OCI-LY7 (cell line): ENCODE measurements around the gene IKZF3. TPM values are rescaled to one million over a fixed set of nuclear protein-coding genes. Genes with fewer than 3 reads are reported as not detected.
"Not testable (repeated sequence)": the region's sequence is repeated elsewhere in the genome, so short reads cannot be mapped to it uniquely, and the experiment has no call there.

ENCODE experiments used
- BruUV-seq: library from RNA; stranded (reverse); fragments of 400-500 nt; replicated peaks from 2 replicates; lab custom pipeline; 2021; lab: Mats Ljungman, UMichigan
- CTCF ChIA-PET: fragments of 300-600 bp; sonication (Branson Sonifier 250); formaldehyde crosslinking; loops from one replicate; lab custom pipeline; 2022; ENCODE audit warnings: antibody characterized with exemption; ENCODE audit not compliant: unreplicated experiment; lab: Charles Lee
- POLR2A ChIA-PET: fragments of 300-600 bp; sonication (Branson Sonifier 250); formaldehyde crosslinking; loops from one replicate; lab custom pipeline; 2022; ENCODE audit warnings: antibody characterized with exemption; lab: Charles Lee
- DNase-seq: peaks from one replicate; pipeline ENCODE4 v3.0.0-alpha.2; 2015; ENCODE audit warnings: low spot score
- H2AFZ ChIP-seq: fragments of 200-600 bp; sonication (generic), shearing (Covaris generic); 2 replicates; pipeline ENCODE4 v1.6.1; 2014; ENCODE audit warnings: mild to moderate bottlenecking, antibody characterized with exemption, low read length, moderate library complexity
- H3K27ac ChIP-seq: fragments of 200-600 bp; sonication (generic); 2 replicates; pipeline ENCODE4 v1.5.1; 2014; ENCODE audit warnings: mixed run types, low read depth, mild to moderate bottlenecking, moderate library complexity, low read length, inconsistent platforms; ENCODE audit not compliant: poor library complexity, severe bottlenecking
- H3K36me3 ChIP-seq: fragments of 200-600 bp; sonication (generic); 2 replicates; pipeline ENCODE4 v1.6.1; 2014; ENCODE audit warnings: mild to moderate bottlenecking, antibody characterized with exemption, low read length, moderate library complexity, mixed read lengths; ENCODE audit not compliant: insufficient read depth
- H3K4me1 ChIP-seq: fragments of 200-600 bp; sonication (generic); 2 replicates; pipeline ENCODE4 v1.5.1; 2014; ENCODE audit warnings: mild to moderate bottlenecking, low read length; ENCODE audit not compliant: insufficient read depth, poor library complexity, severe bottlenecking
- H3K4me2 ChIP-seq: fragments of 200-600 bp; sonication (generic); 2 replicates; pipeline ENCODE4 v1.6.1; 2014; ENCODE audit warnings: mild to moderate bottlenecking, low read length
- H3K4me3 ChIP-seq: fragments of 200-600 bp; sonication (generic); 2 replicates; pipeline ENCODE4 v1.5.1; 2014; ENCODE audit warnings: mild to moderate bottlenecking, low read depth, low read length; ENCODE audit not compliant: poor library complexity, severe bottlenecking
- H3K79me2 ChIP-seq: fragments of 200-600 bp; sonication (generic); 2 replicates; pipeline ENCODE4 v1.6.1; 2016; ENCODE audit warnings: low read depth, mild to moderate bottlenecking, low read length, moderate library complexity, mixed read lengths; ENCODE audit not compliant: insufficient read depth
- H3K9me2 ChIP-seq: fragments of 200-600 bp; sonication (generic); 2 replicates; pipeline ENCODE4 v1.6.1; 2016; ENCODE audit warnings: mild to moderate bottlenecking, low read length, mixed read lengths; ENCODE audit not compliant: insufficient read depth
- H3K9me3 ChIP-seq: fragments of 200-600 bp; sonication (generic); 2 replicates; pipeline ENCODE4 v1.6.1; 2014; ENCODE audit warnings: mild to moderate bottlenecking, mixed run types, low read length, mixed read lengths
- H4K20me1 ChIP-seq: fragments of 200-600 bp; sonication (generic); 2 replicates; pipeline ENCODE4 v1.6.1; 2014; ENCODE audit warnings: mild to moderate bottlenecking, antibody characterized with exemption, low read length, moderate library complexity, mixed read lengths; ENCODE audit not compliant: insufficient read depth
- EZH2phosphoT487 ChIP-seq: fragments of 200-600 bp; sonication (generic); IDR thresholded peaks from 2 replicates; pipeline ENCODE4 v1.6.1; 2018; ENCODE audit warnings: low read depth, borderline replicate concordance, mild to moderate bottlenecking, mixed run types, antibody characterized with exemption, low read length, moderate library complexity, mixed read lengths
- intact Hi-C: fragments of 100-400 bp; cut with micrococcal nuclease; formaldehyde crosslinking; loops from one replicate; pipeline ENCODE4 v1.10.0; 2022; ENCODE audit not compliant: unreplicated experiment
- total RNA-seq, 2 experiments: library from RNA; depleted of rRNA in 1 of 2; stranded (reverse); fragments of >200 nt in 1 of 2; shearing (Covaris generic) in 1 of 2; gene quantifications; 2 replicates each; pipeline ENCODE4 v1.2.3, GENCODE V29; 2014 to 2022
- TF ChIP-seq, protein P1 (sequence below): fragments of 200-600 bp; sonication (generic); conservative IDR thresholded peaks from 2 replicates; pipeline ENCODE4 v1.5.1; 2014; ENCODE audit warnings: mild to moderate bottlenecking, antibody characterized with exemption, low read length, moderate library complexity, mixed read lengths

IKZF3 gene
- total RNA-seq, 2 experiments from 2014 or later = 54.7 to 134 TPM

DNA sequence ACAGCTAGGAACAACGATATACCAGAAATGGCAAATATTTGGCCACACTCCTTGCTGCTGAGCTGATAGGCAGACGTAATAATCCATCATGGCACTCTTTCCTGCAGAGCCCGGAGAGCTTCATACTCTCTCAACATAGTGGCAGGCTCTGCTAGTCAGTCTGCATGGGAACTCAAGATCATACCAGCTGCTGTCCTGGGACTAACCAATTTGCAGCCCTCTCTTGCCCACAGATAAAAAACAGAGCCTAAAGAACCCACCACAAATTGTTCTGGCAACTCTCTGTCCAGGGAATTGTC, 40.8 kb upstream of the IKZF3 start:
- no peak overlapping the region for H3K4me3 ChIP-seq
- intact Hi-C loops = no loop called here

DNA sequence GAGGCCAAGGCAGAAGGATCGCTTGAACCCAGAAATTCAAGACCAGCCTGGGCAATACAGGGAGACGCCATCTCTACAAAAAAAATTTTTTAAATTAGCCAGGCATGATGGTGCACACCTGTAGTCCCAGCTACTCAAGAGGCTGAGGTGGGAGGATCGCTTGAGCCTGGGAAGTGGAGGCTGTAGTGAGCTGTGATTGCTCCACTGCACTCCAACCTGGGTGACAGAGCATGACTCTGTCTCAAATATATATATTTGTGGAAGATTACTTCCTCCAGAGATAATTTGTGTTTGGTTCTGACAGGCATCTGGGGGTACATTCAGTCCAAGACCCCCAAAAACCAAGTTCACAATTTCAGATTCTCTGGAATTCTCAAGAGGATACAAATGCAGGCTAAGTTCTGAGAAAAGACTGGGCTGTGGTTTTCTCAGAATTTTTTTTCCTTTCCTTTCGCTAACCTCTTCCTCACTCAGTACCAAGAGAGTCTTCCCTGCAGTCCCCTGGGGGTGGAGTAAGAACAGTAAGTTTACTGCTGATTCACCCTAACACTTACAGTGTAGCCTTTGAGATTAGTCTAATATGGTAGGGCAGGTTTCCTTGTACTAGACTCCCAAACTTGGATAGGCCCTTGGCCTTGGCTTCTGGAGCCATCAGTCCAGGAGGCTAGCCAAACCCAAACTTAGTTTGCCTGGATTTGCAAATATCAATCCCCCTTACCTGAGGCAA, 39.2 kb upstream of the IKZF3 start:
- no peaks in the 10 kb centered on the region for H3K9me2 ChIP-seq
- peaks cover 35% of the 10 kb centered on the region for H3K36me3 ChIP-seq
- no peak for DNase-seq
- H3K4me2 ChIP-seq = no peak overlapping the region
- no peak for TF ChIP-seq EZH2phosphoT487
- TF ChIP-seq, protein P1, sequence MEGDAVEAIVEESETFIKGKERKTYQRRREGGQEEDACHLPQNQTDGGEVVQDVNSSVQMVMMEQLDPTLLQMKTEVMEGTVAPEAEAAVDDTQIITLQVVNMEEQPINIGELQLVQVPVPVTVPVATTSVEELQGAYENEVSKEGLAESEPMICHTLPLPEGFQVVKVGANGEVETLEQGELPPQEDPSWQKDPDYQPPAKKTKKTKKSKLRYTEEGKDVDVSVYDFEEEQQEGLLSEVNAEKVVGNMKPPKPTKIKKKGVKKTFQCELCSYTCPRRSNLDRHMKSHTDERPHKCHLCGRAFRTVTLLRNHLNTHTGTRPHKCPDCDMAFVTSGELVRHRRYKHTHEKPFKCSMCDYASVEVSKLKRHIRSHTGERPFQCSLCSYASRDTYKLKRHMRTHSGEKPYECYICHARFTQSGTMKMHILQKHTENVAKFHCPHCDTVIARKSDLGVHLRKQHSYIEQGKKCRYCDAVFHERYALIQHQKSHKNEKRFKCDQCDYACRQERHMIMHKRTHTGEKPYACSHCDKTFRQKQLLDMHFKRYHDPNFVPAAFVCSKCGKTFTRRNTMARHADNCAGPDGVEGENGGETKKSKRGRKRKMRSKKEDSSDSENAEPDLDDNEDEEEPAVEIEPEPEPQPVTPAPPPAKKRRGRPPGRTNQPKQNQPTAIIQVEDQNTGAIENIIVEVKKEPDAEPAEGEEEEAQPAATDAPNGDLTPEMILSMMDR = no peak
- no TSS peak for BruUV-seq
- H3K4me3 ChIP-seq = no peak overlapping the region
- H3K9me3 ChIP-seq = 0 out of 2 replicates have a peak, but pooled peaks cover 4% of the 10 kb centered on the region
- POLR2A ChIA-PET = no interaction called here
- no peaks in the 10 kb centered on the region for H3K79me2 ChIP-seq
- H3K27ac ChIP-seq = no peak overlapping the region
- intact Hi-C loops = no loop called here
- H4K20me1 ChIP-seq = no peaks in the 10 kb centered on the region
- no peak overlapping the region for H2AFZ ChIP-seq
- CTCF ChIA-PET = no interaction called here
- no peaks in the 10 kb centered on the region for H3K4me1 ChIP-seq

More for the DNA sequence above, 40.8 kb upstream of the IKZF3 start:
- no peaks in the 10 kb centered on the region for H4K20me1 ChIP-seq
- H3K36me3 ChIP-seq = peaks cover 41% of the 10 kb centered on the region
- POLR2A ChIA-PET = interaction anchor here (0.5 kb wide), 1 partner anchor 458 kb away, joined by 4 read pairs; no protein-coding TSS in a partner anchor
- no peak overlapping the region for H2AFZ ChIP-seq
- DNase-seq = no peak
- H3K4me1 ChIP-seq = no peaks in the 10 kb centered on the region
- no peaks in the 10 kb centered on the region for H3K79me2 ChIP-seq
- no TSS peak for BruUV-seq
- no peak overlapping the region for H3K4me2 ChIP-seq
- no peak overlapping the region for H3K27ac ChIP-seq
- H3K9me2 ChIP-seq = no peaks in the 10 kb centered on the region
- CTCF ChIA-PET = no interaction called here
- TF ChIP-seq, protein P1 = no peak
- TF ChIP-seq EZH2phosphoT487 = no peak
- no peaks in the 10 kb centered on the region for H3K9me3 ChIP-seq

DNA sequence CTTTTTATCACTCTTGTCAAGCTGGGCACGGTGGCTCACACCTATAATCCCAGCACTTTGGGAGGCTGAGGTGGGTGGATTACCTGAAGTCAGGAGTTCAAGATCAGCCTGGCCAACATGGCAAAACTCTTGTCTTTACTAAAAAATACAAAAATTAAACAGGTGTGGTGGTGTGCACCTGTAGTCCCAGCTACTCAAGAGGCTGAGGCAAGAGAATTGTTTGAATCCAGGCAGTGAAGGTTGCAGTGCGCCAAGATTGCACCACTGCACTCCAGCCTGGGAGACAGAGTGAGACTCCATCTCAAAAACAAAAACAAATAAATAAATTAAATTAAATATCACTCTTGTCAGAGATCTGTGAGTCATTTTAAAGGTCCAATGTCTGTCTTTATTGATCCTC, 37.9 kb upstream of the IKZF3 start:
- H3K9me2 ChIP-seq, H3K79me2 ChIP-seq, H3K4me1 ChIP-seq, CTCF ChIA-PET, intact Hi-C loops, DNase-seq, H3K27ac ChIP-seq, H2AFZ ChIP-seq, H3K4me2 ChIP-seq, BruUV-seq, H3K4me3 ChIP-seq, H4K20me1 ChIP-seq, H3K9me3 ChIP-seq: not testable (repeated sequence)
- peaks cover 27% of the 10 kb centered on the region for H3K36me3 ChIP-seq
- POLR2A ChIA-PET = interaction anchor here (0.6 kb wide), 1 partner anchor 210 kb away, joined by 3 read pairs; no protein-coding TSS in a partner anchor
